Suprapubic skin (tissue), 4 donors: ENCODE measurements around the gene TMC3.

ENCODE experiments used
- POLR2A ChIP-seq, 2 donors: fragments of 450-650 bp; IDR thresholded peaks; one replicate each; pipeline ENCODE4 v1.6.1; 2017; ENCODE audit warnings: antibody characterized with exemption in 2 of 2, mild to moderate bottlenecking in 2 of 2, moderate library complexity in 2 of 2
- POLR2AphosphoS5 ChIP-seq, 3 donors: sonication (generic); formaldehyde crosslinking; IDR thresholded peaks; one replicate each; pipeline ENCODE4 v1.6.1; 2017; ENCODE audit warnings: antibody characterized with exemption in 3 of 3

GRCh38 chr15:81299156-81299555 is 74.9 kb downstream of the TMC3 start:
- TF ChIP-seq POLR2A (IDR thresholded peaks at IDR 0.05) (no peak), POLR2AphosphoS5 (IDR thresholded peaks at IDR 0.05) (no peak)
